ENCODE results near the gene TRAPPC5.

TRAPPC5 gene

DNA sequence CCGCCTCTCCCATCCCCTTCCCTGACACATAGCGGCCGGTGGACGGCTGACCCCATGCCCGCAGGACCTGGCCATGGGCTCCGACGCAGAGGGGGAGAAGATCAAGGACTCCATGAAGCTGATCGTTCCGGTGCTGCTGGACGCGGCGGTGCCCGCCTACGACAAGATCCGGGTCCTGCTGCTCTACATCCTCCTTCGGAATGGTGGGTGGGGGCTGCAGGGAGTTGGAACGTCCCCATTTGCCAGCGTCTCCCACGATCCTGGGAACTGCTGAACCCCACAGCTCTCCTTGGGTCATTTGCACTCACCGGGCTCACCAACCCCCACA lies 36.1 kb upstream of the TRAPPC5 start:
- Histone ChIP-seq H3K36me3 (ENCODE audit: control insufficient read depth, insufficient read depth, low read length) (peaks cover 20% of the 10 kb centered on the region), H3K4me3 (replicated peaks; ENCODE audit: low read depth, low read length) (no peak overlapping the region), H3K27me3 (replicated peaks; ENCODE audit: control insufficient read depth, insufficient read depth, low read length) (no peaks in the 10 kb centered on the region)
- no peak for DNase-seq (ENCODE audit: extremely low read depth, insufficient read length)
- TF ChIP-seq, protein P1, sequence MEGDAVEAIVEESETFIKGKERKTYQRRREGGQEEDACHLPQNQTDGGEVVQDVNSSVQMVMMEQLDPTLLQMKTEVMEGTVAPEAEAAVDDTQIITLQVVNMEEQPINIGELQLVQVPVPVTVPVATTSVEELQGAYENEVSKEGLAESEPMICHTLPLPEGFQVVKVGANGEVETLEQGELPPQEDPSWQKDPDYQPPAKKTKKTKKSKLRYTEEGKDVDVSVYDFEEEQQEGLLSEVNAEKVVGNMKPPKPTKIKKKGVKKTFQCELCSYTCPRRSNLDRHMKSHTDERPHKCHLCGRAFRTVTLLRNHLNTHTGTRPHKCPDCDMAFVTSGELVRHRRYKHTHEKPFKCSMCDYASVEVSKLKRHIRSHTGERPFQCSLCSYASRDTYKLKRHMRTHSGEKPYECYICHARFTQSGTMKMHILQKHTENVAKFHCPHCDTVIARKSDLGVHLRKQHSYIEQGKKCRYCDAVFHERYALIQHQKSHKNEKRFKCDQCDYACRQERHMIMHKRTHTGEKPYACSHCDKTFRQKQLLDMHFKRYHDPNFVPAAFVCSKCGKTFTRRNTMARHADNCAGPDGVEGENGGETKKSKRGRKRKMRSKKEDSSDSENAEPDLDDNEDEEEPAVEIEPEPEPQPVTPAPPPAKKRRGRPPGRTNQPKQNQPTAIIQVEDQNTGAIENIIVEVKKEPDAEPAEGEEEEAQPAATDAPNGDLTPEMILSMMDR (IDR thresholded peaks at IDR 0.05; ENCODE audit: insufficient read depth, low read length, poor library complexity, severe bottlenecking): no peak

DNA sequence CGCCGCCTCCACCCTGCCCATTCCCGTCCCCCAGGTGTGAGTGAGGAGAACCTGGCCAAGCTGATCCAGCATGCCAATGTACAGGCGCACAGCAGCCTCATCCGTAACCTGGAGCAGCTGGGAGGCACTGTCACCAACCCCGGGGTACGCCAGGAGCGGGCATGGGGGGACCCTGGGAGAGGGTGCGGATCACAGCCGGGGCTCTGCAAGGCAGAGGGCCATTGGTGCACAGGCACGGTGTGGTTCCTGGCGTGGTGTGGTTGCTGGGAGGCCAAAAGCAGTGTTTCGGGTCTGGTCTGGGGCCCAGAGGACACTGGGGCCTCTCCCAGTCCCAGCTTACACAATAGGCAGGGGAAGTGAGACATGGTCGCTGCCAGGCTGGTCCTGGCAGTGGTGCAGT lies 35.5 kb upstream of the TRAPPC5 start:
- peaks cover 18% of the 10 kb centered on the region for H3K36me3 ChIP-seq (ENCODE audit: control insufficient read depth, insufficient read depth, low read length)
- H3K27me3 ChIP-seq (replicated peaks; ENCODE audit: control insufficient read depth, insufficient read depth, low read length): no peaks in the 10 kb centered on the region
- no peak for DNase-seq (ENCODE audit: extremely low read depth, insufficient read length)
- TF ChIP-seq, protein P1 (IDR thresholded peaks at IDR 0.05; ENCODE audit: insufficient read depth, low read length, poor library complexity, severe bottlenecking): no peak
- no peak overlapping the region for H3K4me3 ChIP-seq (replicated peaks; ENCODE audit: low read depth, low read length)

DNA sequence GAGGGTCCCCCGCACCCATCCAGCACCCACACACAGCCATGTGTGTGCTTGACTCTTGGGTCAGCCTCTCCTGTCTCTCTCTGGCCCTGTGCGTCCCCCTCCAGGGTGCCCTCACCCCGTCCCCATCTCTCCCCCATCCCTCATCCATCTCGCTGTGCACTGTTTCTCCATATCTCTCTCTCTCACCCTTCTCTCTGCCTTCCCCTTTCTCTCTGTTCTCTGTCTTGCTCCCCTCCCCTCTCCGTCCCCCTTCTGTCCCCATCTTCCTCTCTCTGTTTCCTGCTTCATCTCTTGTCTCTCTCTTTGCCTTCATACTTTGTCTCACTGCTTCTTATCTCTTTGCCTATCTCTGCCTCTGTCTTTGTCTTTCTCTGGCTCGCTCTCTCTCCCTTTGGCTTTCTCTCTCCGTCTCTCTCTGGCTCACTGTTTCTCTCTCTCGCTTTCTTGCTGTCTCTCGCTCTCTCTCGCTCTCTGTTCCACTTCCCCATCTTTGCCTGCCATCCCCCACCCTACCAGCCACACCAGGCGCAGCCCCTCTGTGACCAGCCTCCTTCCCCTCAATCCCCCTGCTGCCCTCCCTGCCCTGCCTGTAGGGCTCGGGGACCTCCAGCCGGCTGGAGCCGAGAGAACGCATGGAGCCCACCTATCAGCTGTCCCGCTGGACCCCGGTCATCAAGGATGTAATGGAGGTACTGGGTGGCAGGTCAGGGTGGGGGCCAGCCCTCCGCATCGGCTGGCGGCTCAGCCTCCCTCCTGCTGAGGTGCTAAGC lies 34.8 kb upstream of the TRAPPC5 start:
- H3K4me3 ChIP-seq (replicated peaks; ENCODE audit: low read depth, low read length): no peak overlapping the region
- H3K36me3 ChIP-seq (ENCODE audit: control insufficient read depth, insufficient read depth, low read length): peaks cover 17% of the 10 kb centered on the region
- DNase-seq (ENCODE audit: extremely low read depth, insufficient read length): no peak
- no peaks in the 10 kb centered on the region for H3K27me3 ChIP-seq (replicated peaks; ENCODE audit: control insufficient read depth, insufficient read depth, low read length)
- TF ChIP-seq, protein P1 (IDR thresholded peaks at IDR 0.05; ENCODE audit: insufficient read depth, low read length, poor library complexity, severe bottlenecking): no peak

DNA sequence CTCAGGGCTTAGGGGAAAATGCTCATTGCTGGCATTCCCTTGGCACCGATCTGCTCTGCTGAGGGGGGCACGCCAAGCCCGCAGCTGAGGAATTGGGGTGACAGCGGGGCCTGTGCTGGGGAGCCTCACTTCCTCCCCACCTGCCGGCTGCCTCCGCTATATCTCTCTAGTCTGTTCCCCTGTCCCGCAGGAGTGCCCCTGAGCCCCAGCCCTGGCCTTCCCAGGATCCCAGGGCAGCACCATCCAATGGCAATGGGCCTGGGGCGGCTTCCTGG lies 34.3 kb upstream of the TRAPPC5 start:
- H3K4me3 ChIP-seq (replicated peaks; ENCODE audit: low read depth, low read length): no peak overlapping the region
- no peaks in the 10 kb centered on the region for H3K27me3 ChIP-seq (replicated peaks; ENCODE audit: control insufficient read depth, insufficient read depth, low read length)
- DNase-seq (ENCODE audit: extremely low read depth, insufficient read length): no peak
- TF ChIP-seq, protein P1 (IDR thresholded peaks at IDR 0.05; ENCODE audit: insufficient read depth, low read length, poor library complexity, severe bottlenecking): no peak
- peaks cover 17% of the 10 kb centered on the region for H3K36me3 ChIP-seq (ENCODE audit: control insufficient read depth, insufficient read depth, low read length)

DNA sequence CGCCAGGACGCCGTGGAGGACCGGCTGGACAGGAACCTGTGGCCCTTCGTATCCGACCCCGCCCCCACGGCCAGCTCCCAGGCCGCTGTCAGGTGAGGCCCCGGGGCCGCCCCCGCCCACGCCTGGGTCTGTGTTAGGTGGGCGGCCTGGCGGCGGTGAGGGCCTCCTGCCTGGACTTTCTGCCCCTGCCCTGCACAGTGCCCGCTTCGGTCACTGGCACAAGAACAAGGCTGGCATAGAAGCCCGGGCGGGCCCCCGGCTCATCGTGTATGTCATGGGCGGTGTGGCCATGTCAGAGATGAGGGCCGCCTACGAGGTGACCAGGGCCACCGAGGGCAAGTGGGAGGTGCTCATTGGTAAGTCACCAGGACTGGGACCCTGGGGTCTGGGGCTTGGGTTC lies 33.5 kb upstream of the TRAPPC5 start:
- H3K36me3 ChIP-seq (ENCODE audit: control insufficient read depth, insufficient read depth, low read length): peaks cover 16% of the 10 kb centered on the region
- no peak for DNase-seq (ENCODE audit: extremely low read depth, insufficient read length)
- no peaks in the 10 kb centered on the region for H3K27me3 ChIP-seq (replicated peaks; ENCODE audit: control insufficient read depth, insufficient read depth, low read length)
- TF ChIP-seq, protein P1 (IDR thresholded peaks at IDR 0.05; ENCODE audit: insufficient read depth, low read length, poor library complexity, severe bottlenecking): no peak
- H3K4me3 ChIP-seq (replicated peaks; ENCODE audit: low read depth, low read length): no peak overlapping the region
